GM21717 (cell line): Measurements from ENCODE around the gene PGAM4.
"Not testable (repeated sequence)": the region's sequence is repeated elsewhere in the genome, so short reads cannot be mapped to it uniquely, and the experiment has no call there.

Experiments used
- ATAC-seq: cut with Tn5 transposase; IDR thresholded peaks from one replicate; pipeline ENCODE4 v1.9.1; 2021; ENCODE audit warnings: mild to moderate bottlenecking, moderate library complexity; ENCODE audit not compliant: unreplicated experiment

Gene PGAM4

GRCh38 chrX:77930581-77930980 lies 38.9 kb downstream of the PGAM4 start:
- no peak for ATAC-seq

- ATAC-seq: peak; percentile 62
These were observed 43.7 kb downstream of the PGAM4 start for GRCh38 chrX:77925764-77926163.

GRCh38 chrX:77924320-77924859 lies 45.0 kb downstream of the PGAM4 start:
- ATAC-seq: no peak

- ATAC-seq: no peak
These were observed 46.7 kb downstream of the PGAM4 start for GRCh38 chrX:77922787-77923186.

- not testable (repeated sequence) for ATAC-seq
These were observed 50.1 kb downstream of the PGAM4 start for GRCh38 chrX:77919370-77919769.

- no peak for ATAC-seq
These were observed 50.9 kb downstream of the PGAM4 start for GRCh38 chrX:77918568-77918967.
